ENCODE measurements around the gene HES2.

HES2 gene

DNA sequence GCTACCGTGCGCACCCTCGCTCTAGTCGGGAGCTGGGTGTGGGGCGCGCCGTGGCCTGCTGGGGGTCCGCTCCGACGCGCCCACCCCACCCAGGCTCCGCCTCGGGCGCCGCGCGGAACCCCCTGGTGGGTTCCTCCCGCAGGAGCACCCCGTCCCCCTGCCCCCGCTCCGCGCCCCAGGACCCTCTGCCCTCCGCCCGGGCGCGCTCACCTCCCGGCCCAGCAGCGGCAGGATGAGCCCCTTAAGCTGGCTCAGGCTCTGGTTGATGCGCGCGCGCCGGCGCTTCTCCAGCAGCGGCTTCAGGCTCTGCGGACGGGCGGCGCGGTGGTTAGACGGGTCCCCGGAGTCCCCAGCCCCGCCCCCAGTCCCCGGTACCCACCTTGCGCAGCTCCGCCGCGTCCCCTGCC is 319 bp downstream of the HES2 start:
- H3K4me1 Mint-ChIP-seq (ENCODE audit: low read depth) = peaks cover 12% of the 10 kb centered on the region
- no peak overlapping the region for H3K27ac Mint-ChIP-seq
- no peaks in the 10 kb centered on the region for H3K9me3 Mint-ChIP-seq (ENCODE audit: low read depth)
- H3K27me3 Mint-ChIP-seq = peaks cover 37% of the 10 kb centered on the region
- H3K4me3 Mint-ChIP-seq = peak overlapping the region; percentile 23
- no peaks in the 10 kb centered on the region for H3K36me3 Mint-ChIP-seq

DNA sequence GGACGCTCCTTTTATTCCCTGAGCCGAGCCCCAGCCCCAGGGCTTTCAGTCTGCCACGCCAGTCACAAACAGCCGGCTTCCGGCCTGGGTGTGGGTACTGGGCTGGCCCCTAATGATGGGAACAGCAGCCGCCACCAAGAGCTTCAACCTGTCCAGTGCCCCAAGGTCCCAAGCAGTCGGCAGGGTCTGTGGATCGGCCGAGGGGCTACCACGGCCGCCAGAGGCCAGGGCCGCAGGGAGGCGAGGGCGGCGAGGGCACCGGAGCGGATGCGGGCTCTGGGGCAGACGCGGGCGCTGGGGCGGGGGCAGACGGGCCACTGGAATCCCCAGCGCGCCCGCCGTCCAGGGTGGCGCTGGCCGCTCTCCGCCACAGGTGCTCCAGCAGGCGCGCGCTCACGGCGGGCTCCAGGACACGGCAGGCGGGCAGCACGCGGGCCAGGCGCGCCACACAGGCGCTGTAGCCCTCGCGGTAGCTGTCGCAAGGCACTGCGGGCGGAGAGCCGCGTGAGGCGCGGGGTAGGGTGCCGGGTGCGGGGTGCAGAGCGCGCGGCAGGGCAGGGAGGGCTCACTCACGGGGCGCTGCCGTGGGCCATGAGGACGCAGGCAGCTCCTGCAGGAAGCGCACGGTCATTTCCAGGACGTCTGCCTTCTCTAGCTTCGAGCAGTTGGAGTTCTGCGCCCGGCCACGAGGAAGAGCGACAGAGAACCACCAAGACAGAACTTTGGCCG is 887 bp downstream of the HES2 start:
- peaks cover 7% of the 10 kb centered on the region for H3K4me1 Mint-ChIP-seq (ENCODE audit: low read depth)
- no peaks in the 10 kb centered on the region for H3K36me3 Mint-ChIP-seq
- no peak overlapping the region for H3K27ac Mint-ChIP-seq
- H3K9me3 Mint-ChIP-seq (ENCODE audit: low read depth) = no peaks in the 10 kb centered on the region
- H3K4me3 Mint-ChIP-seq = peak overlapping the region; percentile 23
- H3K27me3 Mint-ChIP-seq = peaks cover 38% of the 10 kb centered on the region

DNA sequence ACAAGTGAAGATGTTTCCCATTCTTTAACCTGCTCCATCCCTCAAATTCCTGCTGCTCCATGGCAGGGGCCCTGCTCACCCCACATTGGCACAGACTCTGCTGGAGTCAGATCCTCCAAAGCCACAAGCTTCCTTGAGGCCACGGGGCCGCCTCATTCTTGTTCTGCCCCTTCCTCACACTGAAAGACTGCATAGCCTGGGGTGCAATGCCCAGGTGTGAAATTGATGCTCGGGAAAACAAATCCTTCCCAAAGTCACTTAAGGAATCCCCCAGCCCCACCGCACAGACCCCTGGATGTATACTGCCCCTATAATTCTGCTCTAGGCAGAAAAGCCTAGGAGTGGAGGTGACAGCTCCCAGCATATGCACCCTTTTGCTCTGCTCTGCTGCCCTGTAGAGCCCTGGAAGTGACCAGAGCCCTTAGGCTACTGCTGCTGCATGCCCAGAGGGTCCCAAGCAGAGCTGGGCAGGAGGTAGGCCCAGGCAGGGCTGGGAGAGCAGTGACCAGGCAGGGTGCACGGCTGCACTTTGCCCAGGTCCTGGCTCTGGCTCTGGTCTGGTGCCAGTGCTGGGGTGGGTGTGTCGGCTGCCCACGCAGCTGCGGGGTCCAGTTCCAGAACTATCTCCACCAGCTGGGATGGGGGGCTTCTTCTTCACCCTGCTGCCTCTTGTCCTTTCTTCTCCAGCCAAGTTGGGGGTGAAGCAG is 1.6 kb downstream of the HES2 start:
- Mint-ChIP-seq H3K27me3 (peaks cover 38% of the 10 kb centered on the region), H3K4me3 (peak overlapping the region; percentile 30), H3K9me3 (ENCODE audit: low read depth) (no peaks in the 10 kb centered on the region), H3K36me3 (no peaks in the 10 kb centered on the region), H3K27ac (no peak overlapping the region), H3K4me1 (ENCODE audit: low read depth) (peaks cover 6% of the 10 kb centered on the region)

DNA sequence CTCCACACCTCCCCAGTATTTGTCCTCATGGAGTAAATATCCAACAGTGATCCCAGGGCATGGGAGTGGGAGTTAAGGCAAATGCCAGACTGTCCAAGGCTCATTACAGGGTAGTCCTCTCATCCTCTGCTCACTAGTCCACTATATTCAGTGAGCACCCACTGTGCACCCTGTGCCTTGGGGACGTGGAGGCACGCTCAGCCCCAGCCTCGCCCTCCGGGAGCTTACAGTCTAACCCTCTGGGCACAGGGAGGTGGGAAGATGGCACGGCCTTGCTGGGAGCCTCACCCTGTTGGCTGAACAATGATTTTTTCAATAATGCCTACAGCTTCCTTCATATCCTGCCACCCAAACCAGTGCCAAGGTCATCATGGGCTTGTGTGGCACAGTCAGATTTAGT is 2.8 kb downstream of the HES2 start:
- peaks cover 38% of the 10 kb centered on the region for H3K27me3 Mint-ChIP-seq
- no peaks in the 10 kb centered on the region for H3K36me3 Mint-ChIP-seq
- no peak overlapping the region for H3K4me3 Mint-ChIP-seq
- H3K9me3 Mint-ChIP-seq (ENCODE audit: low read depth) = no peaks in the 10 kb centered on the region
- no peak overlapping the region for H3K27ac Mint-ChIP-seq
- peaks cover 6% of the 10 kb centered on the region for H3K4me1 Mint-ChIP-seq (ENCODE audit: low read depth)

DNA sequence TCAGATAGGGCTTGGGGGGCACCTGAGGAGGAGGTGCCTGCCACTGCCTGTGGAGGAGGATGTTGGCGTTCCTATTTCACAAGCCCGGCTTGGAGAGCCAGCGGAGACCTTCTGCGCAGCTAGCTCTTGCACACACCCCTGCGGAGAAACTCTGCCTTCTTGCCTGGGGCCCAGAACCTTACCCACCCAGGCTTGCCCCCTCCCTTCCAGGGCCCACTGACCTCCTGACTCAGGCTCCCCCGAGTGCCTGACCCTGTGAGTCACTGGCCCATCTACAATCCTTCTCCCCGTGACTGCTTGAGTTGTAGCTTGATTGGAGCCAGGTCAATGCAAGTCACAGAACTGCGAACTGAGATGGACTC is 3.4 kb downstream of the HES2 start:
- Mint-ChIP-seq H3K36me3 (no peaks in the 10 kb centered on the region), H3K9me3 (ENCODE audit: low read depth) (no peaks in the 10 kb centered on the region), H3K4me1 (ENCODE audit: low read depth) (peaks cover 6% of the 10 kb centered on the region), H3K27me3 (peaks cover 34% of the 10 kb centered on the region), H3K27ac (no peak overlapping the region), H3K4me3 (no peak overlapping the region)

DNA sequence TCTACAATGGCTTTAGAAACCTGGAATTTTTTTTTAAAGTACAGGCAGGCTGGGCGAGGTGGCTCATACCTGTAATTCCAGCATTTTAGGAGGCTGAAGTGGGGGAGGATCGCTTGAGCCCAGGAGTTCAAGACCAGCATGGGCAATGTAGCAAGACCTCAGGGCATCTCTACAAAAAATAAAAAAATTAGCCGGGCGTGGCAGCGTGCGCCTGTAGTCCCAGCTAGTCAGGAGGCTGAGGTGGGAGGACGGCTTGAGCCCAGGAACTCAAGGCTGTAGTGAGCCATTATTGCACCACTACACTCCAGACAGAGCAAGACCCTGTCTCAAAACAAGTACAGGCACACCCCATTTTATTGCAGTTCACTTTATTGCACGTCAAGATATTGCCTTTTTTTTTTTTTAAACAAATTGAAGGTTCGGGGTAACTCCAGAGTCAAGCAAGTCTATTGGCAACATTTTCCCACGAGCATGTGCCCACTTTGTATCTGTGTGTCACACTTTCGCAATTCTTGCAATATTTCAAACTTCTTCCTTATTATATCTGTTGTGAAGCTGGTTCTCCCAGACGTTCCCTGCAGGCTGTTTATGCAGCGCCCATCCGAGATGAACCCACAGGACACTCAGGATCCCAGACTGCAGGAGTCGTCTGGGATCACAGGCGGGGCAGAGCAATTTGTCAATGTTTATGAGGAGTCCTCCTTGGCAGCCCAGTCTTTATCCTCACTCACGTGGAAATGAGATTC is 4.7 kb downstream of the HES2 start:
- Mint-ChIP-seq H3K9me3 (ENCODE audit: low read depth) (no peaks in the 10 kb centered on the region), H3K36me3 (no peaks in the 10 kb centered on the region), H3K4me1 (ENCODE audit: low read depth) (peaks cover 6% of the 10 kb centered on the region), H3K4me3 (no peak overlapping the region), H3K27me3 (peaks cover 32% of the 10 kb centered on the region), H3K27ac (no peak overlapping the region)

DNA sequence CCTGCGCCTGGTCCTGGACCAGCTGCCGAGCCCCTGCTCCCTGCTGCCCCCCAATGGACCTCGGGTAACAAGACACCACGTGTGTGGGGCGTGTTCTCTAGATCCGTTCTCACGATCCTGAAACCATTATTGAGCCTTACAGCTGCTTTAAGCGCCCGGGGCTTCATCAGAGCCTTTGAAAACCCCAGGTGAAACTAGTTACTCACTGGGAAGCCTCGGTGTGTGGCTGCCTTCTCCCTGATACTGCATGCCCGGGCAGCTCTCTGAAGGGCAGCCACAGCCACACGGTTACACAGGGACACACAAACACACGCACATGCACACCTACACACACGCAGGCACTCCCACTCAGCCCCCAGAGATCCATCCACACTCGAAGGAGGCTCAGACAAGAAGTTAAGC is 5.3 kb downstream of the HES2 start:
- no peak overlapping the region for H3K4me3 Mint-ChIP-seq
- peaks cover 5% of the 10 kb centered on the region for H3K4me1 Mint-ChIP-seq (ENCODE audit: low read depth)
- no peaks in the 10 kb centered on the region for H3K9me3 Mint-ChIP-seq (ENCODE audit: low read depth)
- no peaks in the 10 kb centered on the region for H3K36me3 Mint-ChIP-seq
- H3K27me3 Mint-ChIP-seq = peaks cover 32% of the 10 kb centered on the region
- no peak overlapping the region for H3K27ac Mint-ChIP-seq

DNA sequence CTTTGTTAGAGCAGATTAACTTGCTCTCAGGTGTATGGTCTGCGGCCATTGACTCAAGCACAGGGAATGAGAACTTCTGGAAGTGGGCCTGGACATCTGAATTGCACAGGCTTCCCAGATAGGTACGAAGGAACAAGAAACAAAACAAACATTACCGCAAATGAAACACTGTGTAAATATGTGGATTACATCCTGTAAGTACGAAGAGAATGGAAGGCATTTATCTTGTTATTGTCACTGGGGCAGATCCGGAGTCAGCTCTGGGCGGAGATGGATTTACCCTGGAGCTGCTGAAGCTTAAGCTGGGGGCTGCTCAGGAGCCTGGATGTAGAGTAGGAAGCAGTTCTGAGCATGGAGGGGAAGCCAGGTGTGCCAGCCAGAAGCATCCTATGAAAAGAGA is 6.8 kb downstream of the HES2 start:
- H3K36me3 Mint-ChIP-seq = no peaks in the 10 kb centered on the region
- H3K4me3 Mint-ChIP-seq = no peak overlapping the region
- H3K4me1 Mint-ChIP-seq (ENCODE audit: low read depth) = peaks cover 3% of the 10 kb centered on the region
- peaks cover 32% of the 10 kb centered on the region for H3K27me3 Mint-ChIP-seq
- H3K9me3 Mint-ChIP-seq (ENCODE audit: low read depth) = no peaks in the 10 kb centered on the region
- no peak overlapping the region for H3K27ac Mint-ChIP-seq

DNA sequence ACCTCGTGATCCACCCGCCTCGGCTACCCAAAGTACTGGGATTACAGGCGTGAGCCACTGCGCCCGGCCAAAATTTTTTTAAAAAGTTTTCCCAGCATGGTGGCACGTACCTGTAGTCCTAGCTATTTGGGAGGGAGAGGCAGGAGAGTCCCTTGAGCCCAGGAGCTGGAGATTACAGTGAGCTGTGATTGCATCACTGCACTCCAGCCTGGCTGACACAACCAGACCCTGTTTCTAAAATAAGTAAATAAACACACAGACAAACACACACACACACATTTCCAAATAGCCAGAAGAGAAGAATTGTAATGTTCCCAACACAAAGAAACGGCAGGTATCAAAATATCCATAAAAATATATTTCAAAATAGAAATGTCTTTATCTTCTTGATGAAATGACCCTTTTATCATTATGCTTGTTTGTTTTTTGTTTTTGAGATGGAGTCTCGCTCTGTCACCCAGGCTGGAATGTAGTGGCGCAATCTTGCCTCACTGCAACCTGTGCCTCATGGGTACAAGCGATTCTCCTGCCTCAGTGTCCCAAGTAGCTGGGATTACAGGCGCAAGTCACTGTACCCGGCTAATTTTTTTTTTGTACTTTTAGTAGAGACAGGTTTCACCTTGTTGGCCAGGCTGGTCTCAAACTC is 9.3 kb downstream of the HES2 start:
- Mint-ChIP-seq H3K27me3 (peaks cover 16% of the 10 kb centered on the region), H3K4me3 (no peak overlapping the region), H3K36me3 (no peaks in the 10 kb centered on the region), H3K4me1 (ENCODE audit: low read depth) (peaks cover 3% of the 10 kb centered on the region), H3K9me3 (ENCODE audit: low read depth) (no peaks in the 10 kb centered on the region), H3K27ac (no peak overlapping the region)

DNA sequence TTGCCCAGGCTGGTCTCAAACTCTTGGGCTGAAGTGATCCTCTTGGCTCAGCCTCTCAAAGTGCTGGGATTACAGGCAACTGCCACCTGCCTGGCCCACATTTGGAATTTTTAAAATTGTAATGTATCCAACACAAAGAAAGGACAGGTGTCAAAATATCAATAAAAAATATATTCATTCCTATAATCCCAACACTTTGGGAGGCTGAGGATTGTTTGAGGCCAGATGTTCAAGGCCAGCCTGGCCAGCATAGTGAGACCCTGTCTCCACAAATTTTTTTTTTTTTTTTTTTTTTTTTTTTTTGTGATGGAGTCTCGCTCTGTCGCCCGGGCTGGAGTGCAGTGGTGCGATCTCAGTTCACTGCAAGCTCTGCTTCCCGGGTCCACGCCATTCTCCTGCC is 10.0 kb downstream of the HES2 start:
- no peak overlapping the region for H3K4me3 Mint-ChIP-seq
- no peaks in the 10 kb centered on the region for H3K9me3 Mint-ChIP-seq (ENCODE audit: low read depth)
- H3K36me3 Mint-ChIP-seq = no peaks in the 10 kb centered on the region
- H3K27ac Mint-ChIP-seq = no peak overlapping the region
- peaks cover 11% of the 10 kb centered on the region for H3K27me3 Mint-ChIP-seq
- H3K4me1 Mint-ChIP-seq (ENCODE audit: low read depth) = peaks cover 3% of the 10 kb centered on the region

DNA sequence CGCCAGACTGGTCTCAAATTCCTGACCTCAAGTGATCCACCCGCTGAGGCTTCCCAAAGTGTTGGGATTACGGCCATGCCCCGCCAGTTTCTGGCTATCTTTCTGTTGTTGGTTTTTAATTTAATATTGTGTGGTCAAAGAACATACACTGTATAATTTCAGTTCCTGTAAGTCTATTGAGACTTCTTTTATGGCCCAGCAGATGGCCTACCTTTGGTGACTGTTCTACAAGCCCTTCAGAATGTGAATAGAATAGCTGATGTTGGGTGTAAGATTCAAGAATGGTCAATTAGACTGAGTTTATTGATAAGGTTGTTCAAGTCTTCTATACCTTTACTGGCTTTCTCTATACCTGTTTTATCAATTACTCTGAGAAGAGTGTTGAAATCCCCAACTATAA is 10.7 kb downstream of the HES2 start:
- H3K27ac Mint-ChIP-seq = no peak overlapping the region
- peaks cover 5% of the 10 kb centered on the region for H3K27me3 Mint-ChIP-seq
- H3K4me3 Mint-ChIP-seq = no peak overlapping the region
- no peaks in the 10 kb centered on the region for H3K36me3 Mint-ChIP-seq
- no peaks in the 10 kb centered on the region for H3K4me1 Mint-ChIP-seq (ENCODE audit: low read depth)
- no peaks in the 10 kb centered on the region for H3K9me3 Mint-ChIP-seq (ENCODE audit: low read depth)

DNA sequence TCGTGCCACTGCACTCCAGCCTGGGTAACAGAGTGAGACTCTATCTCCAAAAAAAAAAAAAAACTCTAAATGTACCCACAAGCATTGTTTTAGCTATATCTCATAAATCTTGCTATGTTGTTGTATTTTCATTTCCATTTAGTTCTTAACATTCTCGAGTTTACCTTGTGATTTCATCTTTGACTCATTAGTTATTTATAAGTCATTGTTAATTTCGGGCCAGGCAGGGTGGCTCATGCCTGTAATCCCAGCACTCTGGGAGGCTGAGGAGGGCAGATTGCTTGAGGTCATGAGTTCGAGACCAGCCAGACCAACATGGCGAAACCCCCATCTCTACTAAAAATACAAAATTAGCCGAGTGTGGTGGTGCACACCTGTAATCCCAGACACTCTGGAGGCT is 11.7 kb downstream of the HES2 start:
- no peaks in the 10 kb centered on the region for H3K36me3 Mint-ChIP-seq
- H3K4me3 Mint-ChIP-seq = no peak overlapping the region
- no peaks in the 10 kb centered on the region for H3K4me1 Mint-ChIP-seq (ENCODE audit: low read depth)
- H3K27ac Mint-ChIP-seq = no peak overlapping the region
- H3K9me3 Mint-ChIP-seq (ENCODE audit: low read depth) = no peaks in the 10 kb centered on the region
- peaks cover 5% of the 10 kb centered on the region for H3K27me3 Mint-ChIP-seq

DNA sequence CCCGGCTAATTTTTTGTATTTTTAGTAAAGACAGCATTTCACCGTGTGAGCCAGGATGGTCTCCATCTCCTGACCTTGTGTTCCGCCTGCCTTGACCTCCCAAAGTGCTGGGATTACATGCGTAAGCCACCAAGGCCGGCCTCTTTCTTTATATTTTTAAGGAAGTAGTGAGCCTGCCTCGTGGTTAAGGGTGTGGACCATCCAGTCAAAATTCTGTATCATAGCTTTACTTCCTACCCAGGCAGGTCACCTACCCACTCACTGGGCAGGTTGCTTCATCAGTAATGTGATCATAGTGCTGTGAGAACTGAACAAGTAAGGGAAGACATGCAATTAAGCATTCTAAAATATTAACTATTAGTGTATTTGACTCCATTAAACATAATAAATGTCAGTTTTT is 18.0 kb downstream of the HES2 start:
- H3K4me3 Mint-ChIP-seq = no peak overlapping the region
- no peak overlapping the region for H3K27ac Mint-ChIP-seq
- H3K9me3 Mint-ChIP-seq (ENCODE audit: low read depth) = no peaks in the 10 kb centered on the region
- H3K4me1 Mint-ChIP-seq (ENCODE audit: low read depth) = no peaks in the 10 kb centered on the region
- no peaks in the 10 kb centered on the region for H3K36me3 Mint-ChIP-seq
- no peaks in the 10 kb centered on the region for H3K27me3 Mint-ChIP-seq

DNA sequence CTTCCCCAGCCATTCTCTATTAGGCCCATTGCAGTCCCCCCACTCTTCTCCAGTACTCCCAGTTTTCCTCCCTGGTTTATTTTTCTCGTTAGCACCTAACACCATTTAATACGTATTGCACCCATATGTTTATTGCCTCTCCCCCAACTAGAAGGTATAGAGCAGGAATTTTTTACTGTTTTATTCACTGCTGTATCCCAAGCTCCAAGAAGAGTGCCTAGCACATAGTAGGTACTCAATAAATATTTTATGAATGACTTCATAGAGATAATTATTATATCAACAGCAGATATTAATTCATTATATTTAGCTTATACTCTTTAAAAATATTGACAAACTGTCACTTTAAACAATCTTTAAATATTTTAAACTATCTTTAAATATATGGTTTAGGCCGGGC is 20.4 kb downstream of the HES2 start:
- Mint-ChIP-seq H3K36me3 (no peaks in the 10 kb centered on the region), H3K4me1 (ENCODE audit: low read depth) (peaks cover 9% of the 10 kb centered on the region), H3K9me3 (ENCODE audit: low read depth) (no peaks in the 10 kb centered on the region), H3K27ac (no peak overlapping the region), H3K27me3 (no peaks in the 10 kb centered on the region), H3K4me3 (no peak overlapping the region)

DNA sequence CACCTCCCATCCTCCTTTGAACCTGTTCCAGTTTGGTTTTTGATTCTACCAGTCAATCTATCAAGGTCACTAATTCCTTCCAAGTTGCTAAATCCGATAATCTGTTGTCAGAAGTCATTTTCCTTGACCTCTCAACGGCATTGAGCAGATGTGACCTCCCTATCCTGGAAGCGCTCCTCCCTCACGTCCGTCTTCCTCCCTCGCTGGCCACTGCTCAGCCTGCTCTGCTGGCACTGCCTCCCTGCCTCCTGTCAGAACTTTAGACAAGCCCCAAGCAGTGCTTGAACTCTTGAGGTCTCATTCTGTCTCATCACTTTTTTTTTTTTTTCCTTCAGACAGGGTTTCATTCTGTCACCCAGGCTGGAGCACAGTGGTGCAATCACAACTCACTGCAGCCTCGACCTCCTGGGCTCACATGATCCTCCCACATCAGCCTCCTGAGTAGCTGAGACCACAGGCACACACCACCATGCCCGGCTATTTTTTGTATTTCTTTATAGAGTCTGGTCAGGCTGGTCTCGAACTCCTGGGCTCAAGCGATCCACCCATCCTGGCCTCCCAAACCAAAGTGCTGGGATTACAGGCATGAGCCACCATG is 21.8 kb downstream of the HES2 start:
- Mint-ChIP-seq H3K4me1 (ENCODE audit: low read depth) (peaks cover 15% of the 10 kb centered on the region), H3K9me3 (ENCODE audit: low read depth) (no peaks in the 10 kb centered on the region), H3K4me3 (no peak overlapping the region), H3K36me3 (no peaks in the 10 kb centered on the region), H3K27me3 (no peaks in the 10 kb centered on the region), H3K27ac (no peak overlapping the region)

Data from activated naive CD8-positive, alpha-beta T cell (primary cell).